ENCODE data around the gene ALDH8A1. TPM values are rescaled to one million over a fixed set of nuclear protein-coding genes. Genes with fewer than 3 reads are reported as not detected.
"Not testable (repeated sequence)": the region's sequence is repeated elsewhere in the genome, so short reads cannot be mapped to it uniquely, and the experiment has no call there.

Gene ALDH8A1
- total RNA-seq, 1 experiment from 2014 or later, result not detected

- no peak for DNase-seq (ENCODE audit: low read depth)
Measured at GRCh38 chr6:134909701-134910592, 40.0 kb downstream of the ALDH8A1 start.

- peak; percentile 95 for DNase-seq (ENCODE audit: low read depth)
Measured at GRCh38 chr6:134908906-134909516, 40.9 kb downstream of the ALDH8A1 start.

GRCh38 chr6:134904731-134905130, 45.2 kb downstream of the ALDH8A1 start:
- not testable (repeated sequence) for DNase-seq (ENCODE audit: low read depth)

- no peak for DNase-seq (ENCODE audit: low read depth)
Measured at GRCh38 chr6:134903448-134903847, 46.5 kb downstream of the ALDH8A1 start.

- no peak for DNase-seq (ENCODE audit: low read depth)
Measured at GRCh38 chr6:134902936-134903335, 47.0 kb downstream of the ALDH8A1 start.

- DNase-seq (ENCODE audit: low read depth), result no peak
Measured at GRCh38 chr6:134902074-134902861, 47.6 kb downstream of the ALDH8A1 start.

- DNase-seq (ENCODE audit: low read depth), result no peak
Measured at GRCh38 chr6:134898575-134898974, 51.3 kb downstream of the ALDH8A1 start.

GRCh38 chr6:134898166-134898565, 51.7 kb downstream of the ALDH8A1 start:
- DNase-seq (ENCODE audit: low read depth), result not testable (repeated sequence)

- no peak for DNase-seq (ENCODE audit: low read depth)
Measured at GRCh38 chr6:134896910-134897309, 53.0 kb downstream of the ALDH8A1 start.

- no peak for DNase-seq (ENCODE audit: low read depth)
Measured at GRCh38 chr6:134894800-134895199, 55.1 kb downstream of the ALDH8A1 start.

- no peak for DNase-seq (ENCODE audit: low read depth)
Measured at GRCh38 chr6:134892362-134892761, 57.5 kb downstream of the ALDH8A1 start.

- DNase-seq (ENCODE audit: low read depth), result no peak
Measured at GRCh38 chr6:134891633-134892032, 58.3 kb downstream of the ALDH8A1 start.

GRCh38 chr6:134888316-134888715, 61.6 kb downstream of the ALDH8A1 start:
- DNase-seq (ENCODE audit: low read depth), result no peak

GRCh38 chr6:134884752-134885151, 65.1 kb downstream of the ALDH8A1 start:
- DNase-seq (ENCODE audit: low read depth), result no peak

- DNase-seq (ENCODE audit: low read depth), result no peak
Measured at GRCh38 chr6:134883314-134883713, 66.6 kb downstream of the ALDH8A1 start.

GRCh38 chr6:134882426-134883038, 67.4 kb downstream of the ALDH8A1 start:
- DNase-seq (ENCODE audit: low read depth), result no peak

GRCh38 chr6:134880487-134881190, 69.3 kb downstream of the ALDH8A1 start:
- DNase-seq (ENCODE audit: low read depth), result no peak

- no peak for DNase-seq (ENCODE audit: low read depth)
Measured at GRCh38 chr6:134878136-134878535, 71.8 kb downstream of the ALDH8A1 start.

GRCh38 chr6:134875367-134875766, 74.5 kb downstream of the ALDH8A1 start:
- DNase-seq (ENCODE audit: low read depth), result peak; percentile 21

- no peak for DNase-seq (ENCODE audit: low read depth)
Measured at GRCh38 chr6:134873500-134874388, 76.2 kb downstream of the ALDH8A1 start.
